ENCODE data around the gene ZSCAN2. TPM values are rescaled to one million over a fixed set of nuclear protein-coding genes. Genes with fewer than 3 reads are reported as not detected.

ZSCAN2 gene
- total RNA-seq, 1 donor: 14.1 TPM

DNA sequence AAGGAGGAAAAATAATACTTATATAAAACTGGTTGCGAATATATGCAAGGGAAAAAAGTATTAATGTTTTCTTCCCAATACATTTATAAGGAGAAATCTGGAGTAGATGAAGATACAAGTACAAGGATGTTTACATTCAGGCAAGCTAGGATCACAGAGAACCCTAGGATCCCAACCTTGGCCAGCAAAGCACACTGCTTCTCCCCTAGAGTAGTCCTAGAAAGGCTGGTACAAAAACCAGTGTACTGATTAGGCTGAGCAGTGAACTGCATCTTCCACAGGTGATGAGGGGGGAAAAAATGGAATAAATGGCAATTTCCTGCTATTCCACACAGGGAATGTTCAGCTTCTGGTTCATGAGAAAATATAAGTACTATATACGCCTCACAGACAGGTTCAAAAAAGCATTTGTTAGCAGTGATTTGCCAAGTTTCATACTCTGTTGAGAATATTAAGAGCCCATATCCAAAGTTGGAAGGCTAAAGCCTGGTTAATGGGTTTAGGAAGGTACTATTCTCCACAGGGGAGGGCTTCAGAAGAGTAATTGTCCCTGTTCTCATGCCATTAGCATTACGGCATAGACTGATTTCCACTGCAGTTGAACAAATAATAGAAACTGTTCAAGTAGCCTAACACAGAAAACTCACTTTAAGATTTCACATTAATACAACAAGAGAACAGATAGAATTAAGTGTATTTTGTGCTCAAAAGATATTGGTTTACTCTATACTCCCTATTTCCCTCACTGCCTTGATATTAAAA, 67.6 kb downstream of the ZSCAN2 start:
- TF ChIP-seq, protein P1, sequence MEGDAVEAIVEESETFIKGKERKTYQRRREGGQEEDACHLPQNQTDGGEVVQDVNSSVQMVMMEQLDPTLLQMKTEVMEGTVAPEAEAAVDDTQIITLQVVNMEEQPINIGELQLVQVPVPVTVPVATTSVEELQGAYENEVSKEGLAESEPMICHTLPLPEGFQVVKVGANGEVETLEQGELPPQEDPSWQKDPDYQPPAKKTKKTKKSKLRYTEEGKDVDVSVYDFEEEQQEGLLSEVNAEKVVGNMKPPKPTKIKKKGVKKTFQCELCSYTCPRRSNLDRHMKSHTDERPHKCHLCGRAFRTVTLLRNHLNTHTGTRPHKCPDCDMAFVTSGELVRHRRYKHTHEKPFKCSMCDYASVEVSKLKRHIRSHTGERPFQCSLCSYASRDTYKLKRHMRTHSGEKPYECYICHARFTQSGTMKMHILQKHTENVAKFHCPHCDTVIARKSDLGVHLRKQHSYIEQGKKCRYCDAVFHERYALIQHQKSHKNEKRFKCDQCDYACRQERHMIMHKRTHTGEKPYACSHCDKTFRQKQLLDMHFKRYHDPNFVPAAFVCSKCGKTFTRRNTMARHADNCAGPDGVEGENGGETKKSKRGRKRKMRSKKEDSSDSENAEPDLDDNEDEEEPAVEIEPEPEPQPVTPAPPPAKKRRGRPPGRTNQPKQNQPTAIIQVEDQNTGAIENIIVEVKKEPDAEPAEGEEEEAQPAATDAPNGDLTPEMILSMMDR (IDR thresholded peaks at IDR 0.05; ENCODE audit: extremely low read depth, low read depth, low read length): no peak
- H3K4me1 ChIP-seq (ENCODE audit: insufficient read depth, low read length): peaks cover 40% of the 10 kb centered on the region
- peaks cover 38% of the 10 kb centered on the region for H3K36me3 ChIP-seq (ENCODE audit: insufficient read depth, low read length)
- no peak for DNase-seq (ENCODE audit: insufficient read length, low spot score, missing footprints)
- H3K4me3 ChIP-seq (ENCODE audit: insufficient read depth, low read length): no peak overlapping the region
- no peaks in the 10 kb centered on the region for H3K27me3 ChIP-seq (ENCODE audit: insufficient read depth, low read length)
- H3K79me2 ChIP-seq (ENCODE audit: insufficient read depth, low read length): peaks cover 11% of the 10 kb centered on the region
- no peak overlapping the region for H2AFZ ChIP-seq (ENCODE audit: low read length)
- H3K4me2 ChIP-seq (ENCODE audit: insufficient read depth, low read length): peak overlapping the region; percentile 0
- peak overlapping the region; percentile 84 for H3K27ac ChIP-seq (ENCODE audit: low read depth, low read length)
- H3K9me3 ChIP-seq (ENCODE audit: low read depth, low read length): no peaks in the 10 kb centered on the region
- H4K20me1 ChIP-seq (ENCODE audit: insufficient read depth, low read length): peaks cover 4% of the 10 kb centered on the region

DNA sequence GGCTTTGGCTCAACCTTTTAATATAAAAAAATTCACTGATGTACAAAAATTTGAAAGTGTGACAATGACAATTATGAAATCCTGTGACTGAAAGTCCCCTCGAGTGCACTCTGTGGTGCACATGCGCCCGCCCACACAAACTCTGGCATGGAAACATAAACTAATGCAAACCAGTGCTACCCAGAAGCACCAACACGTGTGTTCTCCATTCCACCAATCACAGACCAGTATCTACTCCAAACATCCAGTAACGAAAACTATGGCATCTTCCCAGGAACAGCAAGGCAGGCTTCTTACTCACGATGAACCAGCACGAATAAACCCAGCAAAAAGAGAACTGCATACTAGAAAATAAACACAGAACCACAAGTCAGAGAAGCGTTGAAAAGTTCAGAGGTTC, 68.9 kb downstream of the ZSCAN2 start:
- Histone ChIP-seq H3K4me3 (ENCODE audit: insufficient read depth, low read length) (no peak overlapping the region), H3K36me3 (ENCODE audit: insufficient read depth, low read length) (peaks cover 40% of the 10 kb centered on the region), H3K27ac (ENCODE audit: low read depth, low read length) (peak overlapping the region; percentile 84), H3K9me3 (ENCODE audit: low read depth, low read length) (no peaks in the 10 kb centered on the region), H3K4me2 (ENCODE audit: insufficient read depth, low read length) (no peak overlapping the region), H3K4me1 (ENCODE audit: insufficient read depth, low read length) (peaks cover 40% of the 10 kb centered on the region), H2AFZ (ENCODE audit: low read length) (no peak overlapping the region), H3K27me3 (ENCODE audit: insufficient read depth, low read length) (no peaks in the 10 kb centered on the region), H3K79me2 (ENCODE audit: insufficient read depth, low read length) (peaks cover 11% of the 10 kb centered on the region), H4K20me1 (ENCODE audit: insufficient read depth, low read length) (peaks cover 4% of the 10 kb centered on the region)
- TF ChIP-seq, protein P1 (IDR thresholded peaks at IDR 0.05; ENCODE audit: extremely low read depth, low read depth, low read length): no peak
- peak; percentile 81 for DNase-seq (ENCODE audit: insufficient read length, low spot score, missing footprints)

DNA sequence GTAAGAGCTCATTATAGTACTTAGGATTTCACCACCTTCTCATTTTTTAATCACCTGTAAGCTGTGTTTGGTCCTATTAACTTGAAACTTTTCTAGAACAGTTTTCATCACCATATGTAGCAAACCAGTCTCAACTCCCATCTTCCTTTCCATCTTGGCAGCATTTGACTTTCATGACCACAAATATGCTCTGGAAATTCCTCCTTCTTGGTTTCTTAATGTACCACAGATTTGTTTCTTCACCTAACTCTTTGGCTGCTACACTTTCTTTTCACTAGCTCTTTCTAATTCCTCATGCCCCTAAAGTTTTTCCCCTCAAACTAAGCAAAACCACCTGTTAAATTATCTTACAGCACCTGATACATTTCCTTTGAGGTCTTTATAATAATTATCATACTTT, 70.4 kb downstream of the ZSCAN2 start:
- Histone ChIP-seq H3K9me3 (ENCODE audit: low read depth, low read length) (no peaks in the 10 kb centered on the region), H2AFZ (ENCODE audit: low read length) (no peak overlapping the region), H3K27me3 (ENCODE audit: insufficient read depth, low read length) (no peaks in the 10 kb centered on the region), H3K36me3 (ENCODE audit: insufficient read depth, low read length) (peaks cover 35% of the 10 kb centered on the region), H3K79me2 (ENCODE audit: insufficient read depth, low read length) (peaks cover 19% of the 10 kb centered on the region), H4K20me1 (ENCODE audit: insufficient read depth, low read length) (peaks cover 4% of the 10 kb centered on the region), H3K27ac (ENCODE audit: low read depth, low read length) (peak overlapping the region; percentile 84), H3K4me3 (ENCODE audit: insufficient read depth, low read length) (no peak overlapping the region), H3K4me2 (ENCODE audit: insufficient read depth, low read length) (peak overlapping the region; percentile 51), H3K4me1 (ENCODE audit: insufficient read depth, low read length) (peaks cover 40% of the 10 kb centered on the region)
- DNase-seq (ENCODE audit: insufficient read length, low spot score, missing footprints): peak; percentile 61
- TF ChIP-seq, protein P1 (IDR thresholded peaks at IDR 0.05; ENCODE audit: extremely low read depth, low read depth, low read length): no peak

Other genes with a start within 250 kb of the ZSCAN2 start
- gene WDR73, start 53.3 kb downstream of the ZSCAN2 start, total RNA-seq: 34.5 and 35.1 TPM in 2 replicates
- 6.9 and 8.5 TPM in 2 replicates for gene NMB, start 57.2 kb downstream of the ZSCAN2 start, total RNA-seq
- gene SEC11A, start 115.1 kb downstream of the ZSCAN2 start, total RNA-seq: 200 and 202 TPM in 2 replicates
- 11.2 and 12.4 TPM in 2 replicates for gene ZNF592, start 147.6 kb downstream of the ZSCAN2 start, total RNA-seq
- 0.36 and 0.59 TPM in 2 replicates for gene ALPK3, start 216.3 kb downstream of the ZSCAN2 start, total RNA-seq